ENCODE data around the gene NOTUM. TPM values are rescaled to one million over a fixed set of nuclear protein-coding genes. Genes with fewer than 3 reads are reported as not detected.
A peak's percentile ranks its signal among the peaks of the same experiment; 100 is the strongest.
"Not testable (repeated sequence)": the region's sequence is repeated elsewhere in the genome, so short reads cannot be mapped to it uniquely, and the experiment has no call there.

NOTUM gene
- total RNA-seq, 2 experiments from 2014 or later, result 0.15 TPM; not detected in 1

GRCh38 chr17:81992306-81993102, 31.5 kb upstream of the NOTUM start:
- Mint-ChIP-seq H3K4me3 (no peak overlapping the region), H3K27ac (no peak overlapping the region), H3K27me3 (no peaks in the 10 kb centered on the region), H3K36me3 (ENCODE audit: low read depth) (no peaks in the 10 kb centered on the region), H3K9me3 (no peaks in the 10 kb centered on the region), H3K4me1 (no peaks in the 10 kb centered on the region)
- ChIA-PET POLR2A (no interaction called here), CTCF (no interaction called here)
- no peak for DNase-seq

GRCh38 chr17:81991684-81992305, 30.8 kb upstream of the NOTUM start:
- H3K27ac Mint-ChIP-seq, result no peak overlapping the region
- POLR2A ChIA-PET, result no interaction called here
- no peaks in the 10 kb centered on the region for H3K27me3 Mint-ChIP-seq
- H3K9me3 Mint-ChIP-seq, result no peaks in the 10 kb centered on the region
- H3K4me1 Mint-ChIP-seq, result no peaks in the 10 kb centered on the region
- CTCF ChIA-PET, result no interaction called here
- no peak overlapping the region for H3K4me3 Mint-ChIP-seq
- no peak for DNase-seq
- no peaks in the 10 kb centered on the region for H3K36me3 Mint-ChIP-seq (ENCODE audit: low read depth)

GRCh38 chr17:81990836-81991683, 30.1 kb upstream of the NOTUM start:
- Mint-ChIP-seq H3K36me3 (ENCODE audit: low read depth) (peaks cover 3% of the 10 kb centered on the region), H3K9me3 (no peaks in the 10 kb centered on the region), H3K27ac (no peak overlapping the region), H3K4me3 (no peak overlapping the region), H3K27me3 (no peaks in the 10 kb centered on the region), H3K4me1 (no peaks in the 10 kb centered on the region)
- POLR2A ChIA-PET, result no interaction called here
- DNase-seq, result no peak
- CTCF ChIA-PET, result no interaction called here

- H3K27ac Mint-ChIP-seq, result no peak overlapping the region
- peaks cover 11% of the 10 kb centered on the region for H3K36me3 Mint-ChIP-seq (ENCODE audit: low read depth)
- ChIA-PET CTCF (interaction anchor here (0.5 to 1.6 kb wide), 2 partner anchors 32 to 323 kb away, joined by 5 read pairs; no protein-coding TSS in a partner anchor), POLR2A (no interaction called here)
- H3K4me1 Mint-ChIP-seq, result peaks cover 7% of the 10 kb centered on the region
- no peak overlapping the region for H3K4me3 Mint-ChIP-seq
- H3K9me3 Mint-ChIP-seq, result no peaks in the 10 kb centered on the region
- no peak for DNase-seq
- H3K27me3 Mint-ChIP-seq, result no peaks in the 10 kb centered on the region
Measured at GRCh38 chr17:81987161-81987770, 26.3 kb upstream of the NOTUM start.

GRCh38 chr17:81986606-81987005, 25.6 kb upstream of the NOTUM start:
- Mint-ChIP-seq H3K27me3 (no peaks in the 10 kb centered on the region), H3K4me3 (no peak overlapping the region), H3K27ac (no peak overlapping the region), H3K9me3 (no peaks in the 10 kb centered on the region), H3K4me1 (peaks cover 9% of the 10 kb centered on the region), H3K36me3 (ENCODE audit: low read depth) (peaks cover 11% of the 10 kb centered on the region)
- POLR2A ChIA-PET, result interaction anchor here (1.0 kb wide), 1 partner anchor 69 kb away, joined by 3 read pairs; no protein-coding TSS in a partner anchor
- no peak for DNase-seq
- CTCF ChIA-PET, result no interaction called here

- ChIA-PET POLR2A (no interaction called here), CTCF (no interaction called here)
- H3K27ac Mint-ChIP-seq, result no peak overlapping the region
- no peaks in the 10 kb centered on the region for H3K27me3 Mint-ChIP-seq
- no peak for DNase-seq
- H3K4me1 Mint-ChIP-seq, result peaks cover 23% of the 10 kb centered on the region
- H3K9me3 Mint-ChIP-seq, result no peaks in the 10 kb centered on the region
- no peak overlapping the region for H3K4me3 Mint-ChIP-seq
- peaks cover 17% of the 10 kb centered on the region for H3K36me3 Mint-ChIP-seq (ENCODE audit: low read depth)
Measured at GRCh38 chr17:81984773-81985410, 23.9 kb upstream of the NOTUM start.

GRCh38 chr17:81983639-81984373, 22.8 kb upstream of the NOTUM start:
- Mint-ChIP-seq H3K27me3 (no peaks in the 10 kb centered on the region), H3K4me3 (no peak overlapping the region), H3K9me3 (no peaks in the 10 kb centered on the region), H3K36me3 (ENCODE audit: low read depth) (peaks cover 23% of the 10 kb centered on the region), H3K4me1 (peaks cover 32% of the 10 kb centered on the region), H3K27ac (no peak overlapping the region)
- POLR2A ChIA-PET, result no interaction called here
- no peak for DNase-seq
- CTCF ChIA-PET, result interaction anchor here (0.8 kb wide), 1 partner anchor 36 kb away, joined by 3 read pairs; no protein-coding TSS in a partner anchor

GRCh38 chr17:81983011-81983638, 22.1 kb upstream of the NOTUM start:
- DNase-seq, result no peak
- H3K27ac Mint-ChIP-seq, result no peak overlapping the region
- ChIA-PET CTCF (interaction anchor here (0.8 kb wide), 1 partner anchor 36 kb away, joined by 3 read pairs; no protein-coding TSS in a partner anchor), POLR2A (interaction anchor here (1.4 kb wide), 1 partner anchor 47 kb away, joined by 3 read pairs; no protein-coding TSS in a partner anchor)
- H3K4me1 Mint-ChIP-seq, result peaks cover 37% of the 10 kb centered on the region
- no peaks in the 10 kb centered on the region for H3K27me3 Mint-ChIP-seq
- H3K4me3 Mint-ChIP-seq, result no peak overlapping the region
- H3K9me3 Mint-ChIP-seq, result no peaks in the 10 kb centered on the region
- peaks cover 23% of the 10 kb centered on the region for H3K36me3 Mint-ChIP-seq (ENCODE audit: low read depth)

- ChIA-PET POLR2A (interaction anchor here (1.4 kb wide), 1 partner anchor 49 kb away, joined by 3 read pairs; no protein-coding TSS in a partner anchor), CTCF (interaction anchor here (1.2 kb wide), 1 partner anchor 37 kb away, joined by 3 read pairs; no protein-coding TSS in a partner anchor)
- not testable (repeated sequence) for H3K27me3 Mint-ChIP-seq, DNase-seq, H3K4me3 Mint-ChIP-seq, H3K9me3 Mint-ChIP-seq, H3K27ac Mint-ChIP-seq
- Mint-ChIP-seq H3K4me1 (peaks cover 42% of the 10 kb centered on the region), H3K36me3 (ENCODE audit: low read depth) (peaks cover 22% of the 10 kb centered on the region)
Measured at GRCh38 chr17:81981511-81981910, 20.5 kb upstream of the NOTUM start.

GRCh38 chr17:81980707-81981343, 19.8 kb upstream of the NOTUM start:
- Mint-ChIP-seq H3K36me3 (ENCODE audit: low read depth) (peaks cover 20% of the 10 kb centered on the region), H3K27me3 (peaks cover 4% of the 10 kb centered on the region), H3K9me3 (no peaks in the 10 kb centered on the region), H3K4me3 (no peak overlapping the region), H3K27ac (no peak overlapping the region), H3K4me1 (peaks cover 47% of the 10 kb centered on the region)
- POLR2A ChIA-PET, result interaction anchor here (0.9 kb wide), 1 partner anchor 13 kb away, joined by 3 read pairs; no protein-coding TSS in a partner anchor
- CTCF ChIA-PET, result interaction anchor here (1.2 to 2.0 kb wide), 2 partner anchors 21 to 38 kb away, joined by 3 to 5 read pairs; no protein-coding TSS in a partner anchor
- DNase-seq, result peak; percentile 23

- H3K9me3 Mint-ChIP-seq, result no peaks in the 10 kb centered on the region
- POLR2A ChIA-PET, result interaction anchor here (0.9 to 1.0 kb wide), 2 partner anchors 12 to 114 kb away, joined by 3 read pairs; no protein-coding TSS in a partner anchor
- peaks cover 47% of the 10 kb centered on the region for H3K4me1 Mint-ChIP-seq
- peak overlapping the region; percentile 4 for H3K4me3 Mint-ChIP-seq
- CTCF ChIA-PET, result interaction anchor here (1.2 to 2.0 kb wide), 2 partner anchors 21 to 58 kb away, joined by 4 to 5 read pairs; partner anchors contain the start of gene DCXR
- peaks cover 4% of the 10 kb centered on the region for H3K27me3 Mint-ChIP-seq
- no peak overlapping the region for H3K27ac Mint-ChIP-seq
- peaks cover 15% of the 10 kb centered on the region for H3K36me3 Mint-ChIP-seq (ENCODE audit: low read depth)
- DNase-seq, result no peak
Measured at GRCh38 chr17:81980122-81980521, 19.1 kb upstream of the NOTUM start.
